Mammary epithelial cell (primary cell): ENCODE results near the gene MCUB.

Experiments
- CTCF ChIP-seq, 2 donors: IDR thresholded peaks in 1 of 2; conservative IDR thresholded peaks in 1 of 2; 2 replicates each; pipeline ENCODE4 v1.5.1; 2011 to 2012; ENCODE audit warnings: inconsistent platforms in 2 of 2, low read length in 2 of 2, mild to moderate bottlenecking in 2 of 2, control low read depth in 1 of 2, low read depth in 1 of 2; ENCODE audit not compliant: insufficient read depth in 1 of 2; ENCODE audit errors: extremely low read depth in 1 of 2
- EZH2 ChIP-seq: IDR thresholded peaks from 2 replicates; pipeline ENCODE4 v1.6.1; 2012; ENCODE audit warnings: low read length, inconsistent platforms, borderline replicate concordance

GRCh38 chr4:109616243-109616642, 56.2 kb downstream of the MCUB start:
- TF ChIP-seq CTCF (conservative IDR thresholded peaks at IDR 0.05 in 1 of 2, IDR thresholded peaks at IDR 0.05 in 1 of 2; ENCODE audit: extremely low read depth in 1 of 2, insufficient read depth in 1 of 2, low read depth in 1 of 2, low read length in 2 of 2) (no peak), EZH2 (no peak)
